WI38 (cell line): ENCODE results near the gene STK11.

Experiments used
- H3K4me3 ChIP-seq: 2 replicates; pipeline ENCODE4 v1.5.1; 2011; ENCODE audit warnings: low read depth, mild to moderate bottlenecking, control low read depth, low read length
- TF ChIP-seq, protein P1 (sequence below): IDR thresholded peaks from 2 replicates; pipeline ENCODE4 v1.5.1; 2012; ENCODE audit warnings: low read depth, mild to moderate bottlenecking, control low read depth, low read length

STK11 gene

DNA sequence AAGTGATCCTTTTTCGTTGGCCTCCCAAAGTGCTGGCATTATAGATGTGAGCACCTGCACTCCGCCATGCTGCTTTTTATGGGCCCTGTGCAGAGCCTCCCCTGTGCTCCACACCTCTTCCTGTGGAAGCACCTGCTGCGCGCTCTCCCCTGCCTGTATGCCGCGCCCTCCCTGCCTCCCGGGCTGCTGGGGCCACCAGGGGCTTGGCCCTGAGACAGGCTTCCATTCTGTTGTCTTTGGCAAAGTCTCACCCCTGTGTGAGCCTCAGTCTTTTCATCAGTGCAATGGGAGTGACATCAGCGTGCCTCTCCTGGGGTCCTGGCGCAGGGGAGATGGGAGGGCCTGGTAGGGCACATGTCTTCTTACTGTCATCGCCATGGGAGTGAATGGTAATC, 71.0 kb downstream of the STK11 start:
- H3K4me3 ChIP-seq = peak overlapping the region; percentile 66
- TF ChIP-seq, protein P1, sequence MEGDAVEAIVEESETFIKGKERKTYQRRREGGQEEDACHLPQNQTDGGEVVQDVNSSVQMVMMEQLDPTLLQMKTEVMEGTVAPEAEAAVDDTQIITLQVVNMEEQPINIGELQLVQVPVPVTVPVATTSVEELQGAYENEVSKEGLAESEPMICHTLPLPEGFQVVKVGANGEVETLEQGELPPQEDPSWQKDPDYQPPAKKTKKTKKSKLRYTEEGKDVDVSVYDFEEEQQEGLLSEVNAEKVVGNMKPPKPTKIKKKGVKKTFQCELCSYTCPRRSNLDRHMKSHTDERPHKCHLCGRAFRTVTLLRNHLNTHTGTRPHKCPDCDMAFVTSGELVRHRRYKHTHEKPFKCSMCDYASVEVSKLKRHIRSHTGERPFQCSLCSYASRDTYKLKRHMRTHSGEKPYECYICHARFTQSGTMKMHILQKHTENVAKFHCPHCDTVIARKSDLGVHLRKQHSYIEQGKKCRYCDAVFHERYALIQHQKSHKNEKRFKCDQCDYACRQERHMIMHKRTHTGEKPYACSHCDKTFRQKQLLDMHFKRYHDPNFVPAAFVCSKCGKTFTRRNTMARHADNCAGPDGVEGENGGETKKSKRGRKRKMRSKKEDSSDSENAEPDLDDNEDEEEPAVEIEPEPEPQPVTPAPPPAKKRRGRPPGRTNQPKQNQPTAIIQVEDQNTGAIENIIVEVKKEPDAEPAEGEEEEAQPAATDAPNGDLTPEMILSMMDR = no peak

- TF ChIP-seq, protein P1 = no peak
- H3K4me3 ChIP-seq = no peak overlapping the region
These were observed 71.5 kb downstream of the STK11 start for GRCh38 chr19:1277061-1277460.
